Dermis blood vessel endothelial cell (primary cell): Measurements from ENCODE around the gene ZNRF2. TPM values are rescaled to one million over a fixed set of nuclear protein-coding genes. Genes with fewer than 3 reads are reported as not detected.
"Not testable (repeated sequence)": the region's sequence is repeated elsewhere in the genome, so short reads cannot be mapped to it uniquely, and the experiment has no call there.

Experiments used
- DNase-seq: peaks from one replicate; pipeline ENCODE4 v3.0.0; 2010
- total RNA-seq: library from RNA; depleted of rRNA; stranded (reverse); fragments of >200 nt; gene quantifications from 2 replicates; pipeline ENCODE4 v1.2.3, GENCODE V29; 2014

Gene ZNRF2
- total RNA-seq, 1 donor from 2014 or later, result 13.4 TPM

DNA sequence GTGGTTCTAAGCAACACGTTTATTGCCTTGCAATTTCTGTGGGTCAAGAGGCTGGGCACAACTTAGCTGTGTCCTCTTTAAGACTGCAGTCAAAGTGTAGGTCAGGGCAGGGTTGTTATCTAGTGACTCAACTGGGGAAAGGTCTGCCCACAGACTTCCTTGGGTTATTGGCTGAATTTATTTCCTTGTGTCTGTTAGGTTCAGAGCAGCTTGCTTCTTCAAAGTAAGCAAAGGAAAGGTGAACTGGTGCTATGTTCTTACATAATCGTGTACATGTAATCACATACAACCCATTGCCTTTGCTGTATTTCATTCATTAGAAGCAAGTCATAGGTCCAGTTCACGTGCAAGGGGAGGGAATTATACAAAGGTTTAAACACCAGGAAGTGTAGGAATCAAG lies 5.9 kb downstream of the ZNRF2 start:
- DNase-seq, result peak; percentile 70

- not testable (repeated sequence) for DNase-seq
Measured at GRCh38 chr7:30292416-30293038, 8.1 kb downstream of the ZNRF2 start.

GRCh38 chr7:30296304-30296703 lies 11.9 kb downstream of the ZNRF2 start:
- DNase-seq, result not testable (repeated sequence)

GRCh38 chr7:30297499-30297898 lies 13.1 kb downstream of the ZNRF2 start:
- not testable (repeated sequence) for DNase-seq

DNA sequence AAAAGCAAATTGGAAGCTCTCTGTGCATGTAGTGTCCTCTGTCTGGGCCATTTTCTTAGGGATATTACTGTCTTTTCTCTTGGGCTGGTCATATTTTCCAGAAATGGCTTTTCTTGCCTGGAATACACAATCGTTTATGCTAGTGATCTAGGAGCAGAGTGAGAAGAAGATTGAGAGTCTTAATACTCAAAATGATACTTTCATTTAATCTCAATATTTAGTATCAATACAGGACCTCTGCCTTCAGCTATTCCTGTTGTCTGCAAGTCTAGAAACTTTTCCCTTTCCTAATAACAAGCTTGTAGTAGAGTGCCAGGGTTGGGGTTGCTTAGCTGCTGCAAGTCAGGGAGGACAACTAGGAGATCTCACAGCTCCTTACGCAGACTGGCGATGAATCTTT lies 14.0 kb downstream of the ZNRF2 start:
- not testable (repeated sequence) for DNase-seq

GRCh38 chr7:30301751-30302150 lies 17.4 kb downstream of the ZNRF2 start:
- DNase-seq, result no peak

DNA sequence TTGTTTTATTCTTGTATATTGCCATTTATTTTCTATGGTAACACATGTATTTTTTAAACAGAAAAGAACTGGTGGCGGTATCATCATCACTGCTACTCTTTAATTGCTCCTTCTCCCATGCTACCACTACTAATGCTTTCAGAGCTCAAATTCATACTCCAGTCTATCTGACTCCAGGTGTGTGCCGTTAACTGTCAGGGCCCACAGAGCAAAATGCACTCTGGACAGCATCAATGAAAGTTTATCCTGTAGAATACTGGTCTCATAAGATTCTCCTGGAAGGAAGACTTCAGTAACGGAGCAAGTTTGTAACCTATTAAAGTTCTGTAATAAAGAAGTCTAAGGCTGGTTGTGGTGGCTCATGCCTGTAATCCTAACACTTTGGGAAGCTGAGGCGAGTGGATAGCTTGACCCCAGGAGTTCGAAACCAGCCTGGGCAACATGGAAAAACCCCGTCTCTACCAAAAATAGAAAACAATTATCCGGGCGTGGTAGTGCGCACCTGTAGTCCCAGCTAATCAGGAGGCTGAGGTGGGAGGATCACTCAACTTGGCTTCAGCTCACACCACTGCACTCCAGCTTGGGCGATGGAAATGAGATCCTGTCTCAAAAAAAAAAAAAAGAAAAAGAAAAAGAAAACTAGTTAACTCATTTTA lies 18.4 kb downstream of the ZNRF2 start:
- no peak for DNase-seq

DNA sequence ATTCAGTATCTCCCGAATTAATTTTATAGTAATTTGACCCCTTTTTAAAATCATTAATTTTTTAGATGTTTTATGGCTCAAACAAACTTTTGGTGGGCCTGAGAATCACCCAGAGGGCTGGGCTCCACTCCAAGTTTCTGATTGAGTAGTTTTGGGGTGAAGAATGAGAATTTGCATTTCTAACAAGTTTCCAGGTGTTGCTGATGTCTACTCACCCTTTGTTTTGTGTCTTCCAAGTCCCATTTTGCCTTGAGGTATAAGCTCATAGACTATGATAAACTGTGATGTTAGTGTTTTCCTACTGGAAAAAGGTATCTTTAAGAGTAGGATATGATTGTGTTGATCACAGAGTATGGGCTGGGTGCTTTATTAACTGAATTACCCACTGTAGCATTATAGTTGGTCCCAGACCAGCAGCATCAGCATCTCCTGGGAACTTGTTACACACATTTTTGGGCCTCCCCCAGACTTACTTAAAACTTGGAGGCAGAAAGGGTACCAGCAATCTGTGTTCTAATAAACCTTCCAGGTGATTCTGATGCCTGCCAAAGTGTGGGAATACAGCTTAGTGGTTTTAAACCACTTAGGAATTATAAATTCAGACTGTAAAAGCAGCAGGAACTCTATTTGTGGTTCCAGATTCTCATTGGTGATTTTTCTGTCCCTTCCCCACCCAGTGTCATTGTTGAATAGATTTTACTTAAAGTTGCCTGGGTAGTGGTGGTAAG lies 19.1 kb downstream of the ZNRF2 start:
- no peak for DNase-seq

- no peak for DNase-seq
Measured at GRCh38 chr7:30304177-30304884, 19.9 kb downstream of the ZNRF2 start.

- no peak for DNase-seq
Measured at GRCh38 chr7:30306976-30307375, 22.6 kb downstream of the ZNRF2 start.

DNA sequence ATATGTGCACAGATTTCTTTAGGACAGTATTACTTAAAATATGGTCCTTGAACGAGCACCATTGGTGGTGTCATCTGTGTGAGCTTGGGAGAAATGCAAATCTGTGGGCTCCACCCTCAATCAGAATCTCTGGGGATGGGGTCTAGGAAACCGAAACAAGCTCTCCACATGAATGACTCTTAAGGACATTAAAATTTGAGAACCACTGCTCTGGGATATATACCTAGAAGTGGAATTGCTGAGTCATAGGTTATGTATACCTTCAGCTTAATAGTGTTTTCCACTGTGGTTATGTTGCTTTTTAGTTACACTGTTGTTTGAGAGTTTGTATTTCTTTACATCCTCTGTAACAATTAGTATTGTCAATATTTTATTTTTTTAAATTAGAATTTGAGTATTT lies 24.0 kb downstream of the ZNRF2 start:
- no peak for DNase-seq

DNA sequence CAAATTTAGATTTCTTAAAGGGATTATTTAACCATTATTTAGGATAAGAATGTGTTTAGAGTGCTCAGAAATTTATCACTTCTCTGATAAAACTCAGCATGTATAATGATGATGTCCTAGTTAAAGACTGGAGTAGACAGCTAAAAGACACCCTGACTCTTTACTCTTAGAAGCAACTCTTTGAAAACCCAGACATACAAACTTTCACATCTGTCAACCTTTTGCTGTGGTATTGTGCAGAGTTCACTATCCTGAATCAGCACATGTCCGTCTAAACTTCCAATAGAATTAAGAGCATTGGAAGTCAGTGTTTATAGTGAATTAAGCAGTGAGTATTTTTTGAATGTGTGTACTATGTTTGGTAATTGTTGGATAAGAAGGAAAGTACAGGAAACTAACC lies 24.9 kb downstream of the ZNRF2 start:
- no peak for DNase-seq

DNA sequence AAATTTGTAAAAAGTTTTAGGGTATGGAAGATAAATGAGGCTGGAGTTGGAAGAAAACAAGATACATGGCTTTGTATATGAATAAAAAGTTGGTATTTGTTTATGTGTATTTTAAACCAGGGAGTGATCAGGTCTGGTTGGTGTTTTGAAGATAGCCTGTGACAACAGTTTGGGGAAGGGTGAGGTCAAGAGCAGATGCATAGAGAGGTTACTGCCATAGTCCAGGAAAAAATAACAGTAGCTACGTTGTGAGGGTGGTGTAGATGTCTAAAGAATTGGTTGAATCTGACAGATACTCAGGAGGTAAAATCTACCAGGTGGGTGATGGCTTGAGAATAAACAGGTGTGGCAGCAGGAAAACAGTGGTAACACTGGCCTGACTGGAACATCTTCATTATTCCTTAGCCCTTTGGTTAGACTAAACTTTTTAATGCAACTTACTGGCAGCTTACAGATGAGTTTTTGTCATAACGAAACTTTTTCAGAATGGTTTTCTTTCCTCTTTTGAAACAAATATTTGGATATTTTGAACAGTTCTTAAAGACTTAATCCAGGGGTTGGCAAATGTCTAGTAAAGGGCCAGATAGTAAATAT lies 25.5 kb downstream of the ZNRF2 start:
- no peak for DNase-seq

GRCh38 chr7:30310674-30311362 lies 26.4 kb downstream of the ZNRF2 start:
- DNase-seq, result no peak

DNA sequence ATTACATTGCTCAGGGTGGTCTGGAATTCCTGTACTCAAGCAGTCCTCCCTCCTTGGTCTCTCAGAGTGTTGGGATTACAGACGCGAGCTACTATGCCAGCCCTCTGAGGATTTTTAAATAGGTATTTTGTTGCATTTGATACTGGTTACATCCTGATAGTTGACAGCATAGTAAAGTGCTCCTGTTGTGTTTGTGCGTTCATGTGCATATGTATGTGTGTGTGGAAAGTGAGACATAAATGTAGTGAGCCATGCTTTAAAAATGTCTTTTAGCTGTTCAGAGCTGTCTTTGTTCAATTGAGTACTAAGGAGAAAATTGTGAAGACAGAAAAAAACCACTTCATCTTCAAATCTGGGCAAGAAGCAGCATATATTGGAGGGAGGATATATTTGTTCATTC lies 27.8 kb downstream of the ZNRF2 start:
- DNase-seq, result no peak

- DNase-seq, result no peak
Measured at GRCh38 chr7:30313348-30313747, 29.0 kb downstream of the ZNRF2 start.

DNA sequence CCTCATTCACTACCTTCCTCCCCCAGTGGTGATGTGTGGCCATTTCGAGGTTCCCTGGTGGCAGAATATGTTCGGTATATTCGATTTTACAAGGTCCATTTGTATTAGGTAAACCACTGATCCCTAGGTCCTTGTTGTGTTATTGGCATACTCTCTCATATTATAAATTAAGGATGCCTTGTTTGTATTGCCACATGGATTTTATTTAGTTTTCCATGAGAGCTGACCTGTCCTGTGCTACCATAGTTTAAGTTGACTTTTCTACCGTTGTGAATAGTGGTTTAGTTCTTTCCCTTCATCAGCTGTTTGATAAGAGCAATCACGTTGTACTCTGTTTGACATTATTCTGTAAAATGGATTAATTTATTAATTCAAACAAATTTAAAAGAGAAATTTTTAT lies 29.4 kb downstream of the ZNRF2 start:
- no peak for DNase-seq

GRCh38 chr7:30315589-30315988 lies 31.2 kb downstream of the ZNRF2 start:
- no peak for DNase-seq

DNA sequence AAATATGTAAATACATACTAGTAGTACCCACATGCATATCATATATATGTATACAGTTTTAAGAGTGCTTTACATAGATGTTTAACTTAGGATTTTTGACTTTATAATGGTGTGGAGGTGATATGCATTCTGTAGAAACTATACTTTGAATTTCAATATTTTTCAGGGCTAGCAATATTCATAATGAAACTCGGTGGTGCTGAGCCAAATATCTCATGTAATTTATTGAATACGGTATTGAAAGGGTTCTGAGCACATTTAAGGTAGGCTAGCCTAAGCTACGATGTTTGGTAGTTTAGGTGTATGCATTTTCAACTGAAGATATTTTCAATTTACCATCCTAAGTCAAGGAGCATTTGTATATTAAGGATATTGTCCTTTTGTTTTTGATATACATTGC lies 36.0 kb downstream of the ZNRF2 start:
- no peak for DNase-seq

GRCh38 chr7:30321089-30321881 lies 36.9 kb downstream of the ZNRF2 start:
- no peak for DNase-seq

DNA sequence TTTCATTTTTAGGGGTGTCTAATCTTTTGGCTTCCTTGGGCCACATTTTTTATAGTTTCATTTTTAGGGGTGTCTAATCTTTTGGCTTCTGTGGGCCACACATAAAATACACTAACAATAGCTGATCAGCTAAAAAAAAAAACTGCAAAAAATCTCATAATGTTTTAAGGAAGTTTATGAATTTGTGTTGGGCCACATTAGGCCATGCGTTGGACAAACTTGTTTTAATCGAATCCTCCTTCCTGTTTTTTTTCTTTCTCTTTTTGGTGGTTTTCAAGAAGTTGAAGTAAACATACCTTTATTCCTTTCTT lies 37.4 kb downstream of the ZNRF2 start:
- no peak for DNase-seq
